OCI-LY1 (cell line): ENCODE results near the gene LMTK3.

Experiments
- H2AFZ ChIP-seq: fragments of 200-600 bp; sonication (generic), shearing (Covaris generic); 2 replicates; pipeline ENCODE4 v1.6.0; 2014; ENCODE audit warnings: antibody characterized with exemption, mild to moderate bottlenecking, low read length
- H3F3A ChIP-seq: fragments of 200-600 bp; sonication (generic), shearing (Covaris generic); 2 replicates; pipeline ENCODE4 v1.6.0; 2014; ENCODE audit warnings: mild to moderate bottlenecking, antibody characterized with exemption, low read length, moderate library complexity; ENCODE audit not compliant: insufficient read depth
- H3K27ac ChIP-seq: fragments of 200-600 bp; sonication (generic); 2 replicates; pipeline ENCODE4 v1.5.1; 2014; ENCODE audit warnings: low read length, mixed run types, mild to moderate bottlenecking, low read depth; ENCODE audit not compliant: poor library complexity, severe bottlenecking
- H3K27me3 ChIP-seq: fragments of 200-600 bp; sonication (generic); 2 replicates; pipeline ENCODE4 v1.6.0; 2014; ENCODE audit warnings: antibody characterized with exemption, mild to moderate bottlenecking, low read length, moderate library complexity; ENCODE audit not compliant: insufficient read depth
- H3K36me3 ChIP-seq: fragments of 200-600 bp; sonication (generic); 2 replicates; pipeline ENCODE4 v1.6.1; 2014; ENCODE audit warnings: mild to moderate bottlenecking, antibody characterized with exemption, low read length, moderate library complexity, mixed read lengths; ENCODE audit not compliant: insufficient read depth
- H3K4me1 ChIP-seq: fragments of 200-600 bp; sonication (generic); 2 replicates; pipeline ENCODE4 v1.5.1; 2014; ENCODE audit warnings: mild to moderate bottlenecking, low read length, moderate library complexity; ENCODE audit not compliant: insufficient read depth, severe bottlenecking
- H3K4me2 ChIP-seq: fragments of 200-600 bp; sonication (generic), shearing (Covaris generic); 2 replicates; pipeline ENCODE4 v1.6.1; 2014; ENCODE audit warnings: low read length
- H3K4me3 ChIP-seq: fragments of 200-600 bp; sonication (generic); 2 replicates; pipeline ENCODE4 v1.5.1; 2014; ENCODE audit warnings: low read length, low read depth, mild to moderate bottlenecking, mixed read lengths; ENCODE audit not compliant: poor library complexity, severe bottlenecking
- H3K79me2 ChIP-seq: fragments of 200-600 bp; shearing (Covaris generic); 2 replicates; pipeline ENCODE4 v1.6.1; 2016; ENCODE audit warnings: mixed run types, low read length, mixed read lengths; ENCODE audit not compliant: insufficient read depth
- H3K9ac ChIP-seq: fragments of 200-600 bp; sonication (generic), shearing (Covaris generic); 2 replicates; pipeline ENCODE4 v1.6.1; 2014; ENCODE audit warnings: mild to moderate bottlenecking, low read length, mixed read lengths
- H3K9me2 ChIP-seq: fragments of 200-600 bp; sonication (generic), shearing (Covaris generic); 2 replicates; pipeline ENCODE4 v1.6.1; 2014; ENCODE audit warnings: low read depth, mild to moderate bottlenecking, low read length, mixed read lengths
- H3K9me3 ChIP-seq: fragments of 200-600 bp; shearing (Covaris generic); 2 replicates; pipeline ENCODE4 v1.6.1; 2014; ENCODE audit warnings: low read length, mixed read lengths
- H4K20me1 ChIP-seq: fragments of 200-600 bp; sonication (generic), shearing (Covaris generic); 2 replicates; pipeline ENCODE4 v1.6.0; 2016; ENCODE audit warnings: mild to moderate bottlenecking, low read length; ENCODE audit not compliant: insufficient read depth
- EZH2 ChIP-seq: fragments of 200-600 bp; sonication (generic), shearing (Covaris generic); IDR thresholded peaks from 2 replicates; pipeline ENCODE4 v1.8.0; 2017; ENCODE audit warnings: borderline replicate concordance, mixed run types, mild to moderate bottlenecking, antibody characterized with exemption, low read length, moderate library complexity, mixed read lengths
- TF ChIP-seq, protein P1 (sequence below): fragments of 200-600 bp; sonication (generic), shearing (Covaris generic); IDR thresholded peaks from 2 replicates; pipeline ENCODE4 v1.5.1; 2017; ENCODE audit warnings: mild to moderate bottlenecking, antibody characterized with exemption, low read length, moderate library complexity, mixed read lengths

LMTK3 gene

GRCh38 chr19:48551437-48552302, 40.0 kb upstream of the LMTK3 start, which contains the start of gene SULT2B1:
Gene SULT2B1, plus strand, starts transcription at chr19:48552172. Its CDS starts 81 bp downstream, at chr19:48552253.
- Histone ChIP-seq H3K9ac (no peak within 1 kb of the TSS), H3K27ac (no peak within 1 kb of the TSS), H3K9me3 (no peaks in the 10 kb centered on the region), H3K9me2 (no peaks in the 10 kb centered on the region), H3K4me2 (no peak within 1 kb of the TSS), H3K79me2 (no peaks in the 10 kb centered on the region), H3K4me1 (no peaks in the 10 kb centered on the region), H4K20me1 (no peaks in the 10 kb centered on the region), H3K27me3 (peaks cover 15% of the 10 kb centered on the region), H3K36me3 (no peaks in the 10 kb centered on the region), H2AFZ (no peak within 1 kb of the TSS), H3K4me3 (no peak within 1 kb of the TSS), H3F3A (no peaks in the 10 kb centered on the region)
- TF ChIP-seq, protein P1, sequence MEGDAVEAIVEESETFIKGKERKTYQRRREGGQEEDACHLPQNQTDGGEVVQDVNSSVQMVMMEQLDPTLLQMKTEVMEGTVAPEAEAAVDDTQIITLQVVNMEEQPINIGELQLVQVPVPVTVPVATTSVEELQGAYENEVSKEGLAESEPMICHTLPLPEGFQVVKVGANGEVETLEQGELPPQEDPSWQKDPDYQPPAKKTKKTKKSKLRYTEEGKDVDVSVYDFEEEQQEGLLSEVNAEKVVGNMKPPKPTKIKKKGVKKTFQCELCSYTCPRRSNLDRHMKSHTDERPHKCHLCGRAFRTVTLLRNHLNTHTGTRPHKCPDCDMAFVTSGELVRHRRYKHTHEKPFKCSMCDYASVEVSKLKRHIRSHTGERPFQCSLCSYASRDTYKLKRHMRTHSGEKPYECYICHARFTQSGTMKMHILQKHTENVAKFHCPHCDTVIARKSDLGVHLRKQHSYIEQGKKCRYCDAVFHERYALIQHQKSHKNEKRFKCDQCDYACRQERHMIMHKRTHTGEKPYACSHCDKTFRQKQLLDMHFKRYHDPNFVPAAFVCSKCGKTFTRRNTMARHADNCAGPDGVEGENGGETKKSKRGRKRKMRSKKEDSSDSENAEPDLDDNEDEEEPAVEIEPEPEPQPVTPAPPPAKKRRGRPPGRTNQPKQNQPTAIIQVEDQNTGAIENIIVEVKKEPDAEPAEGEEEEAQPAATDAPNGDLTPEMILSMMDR = no peak
- TF ChIP-seq EZH2 = no peak

- H3K9me2 ChIP-seq = no peaks in the 10 kb centered on the region
- no peaks in the 10 kb centered on the region for H3F3A ChIP-seq
- H3K9ac ChIP-seq = no peak overlapping the region
- H3K4me1 ChIP-seq = no peaks in the 10 kb centered on the region
- no peak overlapping the region for H2AFZ ChIP-seq
- H4K20me1 ChIP-seq = no peaks in the 10 kb centered on the region
- H3K9me3 ChIP-seq = no peaks in the 10 kb centered on the region
- peaks cover 19% of the 10 kb centered on the region for H3K27me3 ChIP-seq
- TF ChIP-seq, protein P1 = no peak
- TF ChIP-seq EZH2 = no peak
- no peaks in the 10 kb centered on the region for H3K79me2 ChIP-seq
- H3K4me3 ChIP-seq = no peak overlapping the region
- H3K27ac ChIP-seq = no peak overlapping the region
- no peaks in the 10 kb centered on the region for H3K36me3 ChIP-seq
- H3K4me2 ChIP-seq = no peak overlapping the region
These were observed 37.7 kb upstream of the LMTK3 start for GRCh38 chr19:48549380-48549779.

DNA sequence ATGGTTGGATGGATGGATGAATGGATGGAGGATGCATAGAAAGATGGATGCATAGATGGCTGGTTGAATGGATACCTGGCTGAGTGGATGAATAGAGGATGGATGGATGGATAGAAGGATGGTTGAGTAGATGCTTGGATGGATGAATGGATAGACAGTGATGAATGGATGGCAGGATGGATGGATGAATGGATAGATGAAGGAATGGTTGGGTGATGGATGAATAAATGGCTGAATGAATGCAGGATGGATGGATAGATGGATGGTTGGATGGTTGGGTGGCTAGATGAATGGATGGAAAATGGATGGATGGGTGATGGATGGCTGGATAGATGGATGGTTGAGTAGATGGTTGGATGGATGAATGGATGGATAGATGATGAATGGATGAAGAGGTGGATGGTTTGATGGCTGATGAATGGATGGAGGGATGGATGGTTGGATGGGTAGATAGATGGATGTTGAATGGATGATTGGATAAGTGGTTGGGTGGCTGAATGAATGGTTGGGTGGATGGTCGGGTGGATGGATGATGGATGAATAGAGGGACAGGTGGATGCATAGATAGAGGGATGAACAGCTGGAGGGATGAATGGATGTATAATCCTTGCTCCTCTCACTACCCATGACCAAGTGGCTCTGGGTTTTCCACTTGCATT, 36.7 kb upstream of the LMTK3 start:
- Histone ChIP-seq H2AFZ (no peak overlapping the region), H3K27me3 (peaks cover 19% of the 10 kb centered on the region), H3K36me3 (no peaks in the 10 kb centered on the region), H3K4me3 (no peak overlapping the region), H3K9ac (no peak overlapping the region), H4K20me1 (no peaks in the 10 kb centered on the region), H3K4me2 (no peak overlapping the region), H3K27ac (no peak overlapping the region), H3K79me2 (no peaks in the 10 kb centered on the region), H3F3A (no peaks in the 10 kb centered on the region), H3K4me1 (no peaks in the 10 kb centered on the region), H3K9me3 (no peaks in the 10 kb centered on the region), H3K9me2 (no peaks in the 10 kb centered on the region)
- TF ChIP-seq EZH2 = no peak
